Immature natural killer cell (primary cell): ENCODE data around the gene CDH4. TPM values are rescaled to one million over a fixed set of nuclear protein-coding genes. Genes with fewer than 3 reads are reported as not detected.

Source experiments
- DNase-seq, 3 donors: peaks; one replicate each; pipeline ENCODE4 v3.0.0; 2022; ENCODE audit warnings: mixed read lengths in 1 of 3
- H3K27ac Mint-ChIP-seq, 6 donors: one replicate each; pipeline ENCODE4 v1.8.0; 2020; ENCODE audit warnings: mixed read lengths in 6 of 6, mild to moderate bottlenecking in 5 of 6, inconsistent platforms in 4 of 6, moderate library complexity in 3 of 6
- H3K27me3 Mint-ChIP-seq, 3 donors: one replicate each; pipeline ENCODE4 v1.8.0; 2020 to 2021; ENCODE audit warnings: low read depth in 3 of 3, mild to moderate bottlenecking in 3 of 3, mixed read lengths in 3 of 3, moderate library complexity in 3 of 3, inconsistent platforms in 1 of 3
- H3K36me3 Mint-ChIP-seq, 3 donors: one replicate each; pipeline ENCODE4 v1.8.0; 2020; ENCODE audit warnings: mixed read lengths in 3 of 3, inconsistent platforms in 2 of 3, mild to moderate bottlenecking in 2 of 3
- H3K4me1 Mint-ChIP-seq, 2 donors: one replicate each; pipeline ENCODE4 v1.8.0; 2020; ENCODE audit warnings: inconsistent platforms in 2 of 2, mild to moderate bottlenecking in 2 of 2, mixed read lengths in 2 of 2, moderate library complexity in 1 of 2
- H3K4me3 Mint-ChIP-seq, 5 donors: one replicate each; pipeline ENCODE4 v1.8.0; 2020; ENCODE audit warnings: mild to moderate bottlenecking in 5 of 5, mixed read lengths in 5 of 5, inconsistent platforms in 3 of 5, moderate library complexity in 3 of 5
- H3K9me3 Mint-ChIP-seq, 6 donors: one replicate each; pipeline ENCODE4 v1.8.0; 2020; ENCODE audit warnings: mild to moderate bottlenecking in 6 of 6, mixed read lengths in 6 of 6, inconsistent platforms in 4 of 6, moderate library complexity in 3 of 6
- polyA plus RNA-seq, 3 donors: library from polyadenylated mRNA; unstranded; fragments of 300-500 nt; fragmentation: Illumina TruSeq; gene quantifications; one replicate each; pipeline ENCODE4 v1.2.3, GENCODE V29; 2021

Gene CDH4
- polyA plus RNA-seq, 3 donors from 2014 or later, result not detected

DNA sequence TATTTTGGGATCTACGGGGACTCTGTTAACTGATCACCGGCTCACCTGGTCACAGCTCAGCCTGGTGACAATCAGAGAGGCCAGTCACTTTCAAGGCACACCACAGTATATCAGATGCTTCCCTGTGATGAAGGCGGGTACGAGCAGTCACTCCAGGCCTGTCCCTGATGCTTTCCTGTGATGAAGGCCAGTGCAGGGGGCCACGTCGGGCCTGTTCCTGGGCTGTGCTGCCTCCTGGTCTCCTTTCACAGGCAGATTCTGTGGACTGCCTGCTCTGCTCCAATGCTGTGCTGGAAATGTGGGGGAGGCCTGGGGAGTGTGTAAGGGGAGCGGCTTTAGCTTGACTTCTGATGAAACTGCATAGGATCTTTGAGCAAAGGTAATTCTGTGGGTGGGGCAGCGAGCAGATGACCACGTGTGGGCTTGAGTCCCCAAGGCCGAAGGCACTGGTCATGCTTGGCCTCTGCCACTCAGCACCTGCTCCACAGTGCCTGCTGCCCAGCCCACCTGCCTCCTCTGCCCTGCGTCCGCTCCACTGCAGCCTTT is 441.1 kb downstream of the CDH4 start:
- no peak for DNase-seq
- H3K36me3 Mint-ChIP-seq, result no peaks in the 10 kb centered on the region
- H3K27ac Mint-ChIP-seq, result no peak overlapping the region
- no peaks in the 10 kb centered on the region for H3K4me1 Mint-ChIP-seq
- H3K27me3 Mint-ChIP-seq, result peaks cover 0 to 1% (median 1%) of the 10 kb centered on the region in 3 donors
- peaks cover 0 to 6% (median 0%) of the 10 kb centered on the region in 6 donors for H3K9me3 Mint-ChIP-seq
- H3K4me3 Mint-ChIP-seq, result no peak overlapping the region

DNA sequence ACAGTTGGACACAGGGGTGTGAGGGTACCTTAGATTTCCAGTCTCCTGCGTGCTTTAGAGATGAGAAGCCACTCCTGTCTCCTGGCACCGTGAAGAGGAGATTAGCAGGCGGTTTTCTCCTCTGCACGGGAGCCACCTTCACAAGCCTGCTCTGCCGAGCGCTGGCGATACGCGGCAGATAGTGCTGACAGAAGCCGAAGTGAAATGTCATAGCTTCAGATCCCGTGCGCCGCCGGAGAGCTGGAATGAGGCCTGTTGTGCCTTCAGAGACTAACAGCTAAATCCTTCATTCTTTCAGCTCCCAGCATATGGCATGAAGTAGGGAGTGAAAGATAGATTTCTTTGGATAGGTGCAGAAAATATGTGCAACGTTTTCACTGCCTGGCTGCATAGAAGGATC is 442.6 kb downstream of the CDH4 start:
- peaks cover 0 to 4% (median 1%) of the 10 kb centered on the region in 3 donors for H3K27me3 Mint-ChIP-seq
- no peak overlapping the region for H3K27ac Mint-ChIP-seq
- no peak for DNase-seq
- H3K9me3 Mint-ChIP-seq, result peaks cover 0 to 4% (median 0%) of the 10 kb centered on the region in 6 donors
- H3K4me1 Mint-ChIP-seq, result no peaks in the 10 kb centered on the region
- no peaks in the 10 kb centered on the region for H3K36me3 Mint-ChIP-seq
- no peak overlapping the region for H3K4me3 Mint-ChIP-seq

DNA sequence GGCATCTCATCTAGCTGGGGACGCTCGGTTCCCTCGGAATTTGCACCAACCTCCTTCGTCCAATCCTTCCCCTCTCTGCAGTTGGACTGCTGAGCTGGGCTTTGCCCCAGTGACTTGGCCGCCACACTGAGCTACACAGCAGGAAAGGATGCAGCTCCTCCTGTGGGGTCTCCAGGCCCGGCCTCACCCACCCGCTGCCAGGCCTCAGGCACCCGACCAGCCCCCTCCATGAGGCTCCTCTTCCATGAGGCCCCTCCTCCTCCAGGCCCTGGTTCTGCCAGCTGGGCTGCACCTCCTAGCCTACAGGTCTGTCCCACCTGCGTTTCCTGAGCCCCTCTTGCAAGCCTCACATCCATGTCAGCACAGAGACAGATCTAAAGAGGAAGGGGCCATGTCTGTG is 443.7 kb downstream of the CDH4 start:
- H3K4me1 Mint-ChIP-seq, result no peaks in the 10 kb centered on the region
- H3K27ac Mint-ChIP-seq, result no peak overlapping the region
- H3K9me3 Mint-ChIP-seq, result peaks cover 0 to 3% (median 0%) of the 10 kb centered on the region in 6 donors
- H3K27me3 Mint-ChIP-seq, result peaks cover 0 to 4% (median 0%) of the 10 kb centered on the region in 3 donors
- no peaks in the 10 kb centered on the region for H3K36me3 Mint-ChIP-seq
- no peak for DNase-seq
- no peak overlapping the region for H3K4me3 Mint-ChIP-seq

GRCh38 chr20:61696181-61696735 is 444.2 kb downstream of the CDH4 start:
- Mint-ChIP-seq H3K9me3 (peaks cover 0 to 3% (median 0%) of the 10 kb centered on the region in 6 donors), H3K27me3 (peaks cover 0 to 4% (median 0%) of the 10 kb centered on the region in 3 donors), H3K4me3 (no peak overlapping the region), H3K36me3 (no peaks in the 10 kb centered on the region), H3K27ac (no peak overlapping the region), H3K4me1 (no peaks in the 10 kb centered on the region)
- no peak for DNase-seq

DNA sequence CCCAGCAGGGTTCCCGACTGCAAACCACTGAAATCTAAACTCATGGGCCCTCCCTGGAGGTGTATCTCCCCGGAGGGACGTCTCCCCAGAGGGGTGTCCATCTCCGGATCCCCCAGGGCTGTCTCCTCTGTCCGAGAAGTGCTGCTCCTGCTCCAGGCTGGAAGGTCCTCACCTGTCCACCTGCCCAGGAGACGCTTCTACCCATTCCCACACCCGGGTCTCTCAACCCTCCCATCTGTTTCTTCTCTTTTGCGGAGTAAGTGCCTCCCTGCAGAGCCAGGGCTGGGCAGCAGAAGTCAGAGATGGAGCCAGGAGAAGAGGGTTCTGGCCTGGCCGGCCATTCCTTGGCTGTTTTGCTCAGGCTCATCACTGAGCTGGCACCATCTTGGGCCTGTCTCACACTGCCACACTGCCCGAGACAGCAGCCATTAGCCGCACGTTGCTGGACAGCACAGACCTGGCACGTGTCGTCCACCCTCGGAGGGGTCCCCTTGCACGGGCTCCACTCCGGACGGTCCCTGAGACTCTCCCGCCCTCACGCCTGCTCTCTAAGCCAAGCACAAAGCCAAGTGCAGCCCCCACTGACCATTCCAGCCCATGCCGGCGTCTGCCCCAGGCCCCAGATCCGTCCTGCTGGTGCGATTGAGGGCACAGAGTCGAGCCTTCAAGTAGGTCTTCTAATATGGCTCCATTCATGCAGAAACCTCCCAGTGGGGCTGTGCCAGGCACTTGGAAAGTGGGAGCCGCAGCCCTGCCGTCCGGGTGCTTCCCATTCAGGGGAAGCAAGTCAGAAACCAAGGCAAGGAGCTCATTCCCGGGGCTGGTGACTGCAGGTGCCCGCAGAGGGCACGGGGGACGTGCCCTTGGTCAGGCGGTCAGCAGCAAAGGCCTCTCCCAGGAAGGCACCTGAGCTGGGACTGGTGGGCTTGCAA is 445.9 kb downstream of the CDH4 start:
- DNase-seq, result no peak
- H3K36me3 Mint-ChIP-seq, result no peaks in the 10 kb centered on the region
- no peak overlapping the region for H3K27ac Mint-ChIP-seq
- H3K4me3 Mint-ChIP-seq, result no peak overlapping the region
- peaks cover 0 to 4% (median 0%) of the 10 kb centered on the region in 3 donors for H3K27me3 Mint-ChIP-seq
- H3K9me3 Mint-ChIP-seq, result peaks cover 0 to 3% (median 0%) of the 10 kb centered on the region in 6 donors
- no peaks in the 10 kb centered on the region for H3K4me1 Mint-ChIP-seq

DNA sequence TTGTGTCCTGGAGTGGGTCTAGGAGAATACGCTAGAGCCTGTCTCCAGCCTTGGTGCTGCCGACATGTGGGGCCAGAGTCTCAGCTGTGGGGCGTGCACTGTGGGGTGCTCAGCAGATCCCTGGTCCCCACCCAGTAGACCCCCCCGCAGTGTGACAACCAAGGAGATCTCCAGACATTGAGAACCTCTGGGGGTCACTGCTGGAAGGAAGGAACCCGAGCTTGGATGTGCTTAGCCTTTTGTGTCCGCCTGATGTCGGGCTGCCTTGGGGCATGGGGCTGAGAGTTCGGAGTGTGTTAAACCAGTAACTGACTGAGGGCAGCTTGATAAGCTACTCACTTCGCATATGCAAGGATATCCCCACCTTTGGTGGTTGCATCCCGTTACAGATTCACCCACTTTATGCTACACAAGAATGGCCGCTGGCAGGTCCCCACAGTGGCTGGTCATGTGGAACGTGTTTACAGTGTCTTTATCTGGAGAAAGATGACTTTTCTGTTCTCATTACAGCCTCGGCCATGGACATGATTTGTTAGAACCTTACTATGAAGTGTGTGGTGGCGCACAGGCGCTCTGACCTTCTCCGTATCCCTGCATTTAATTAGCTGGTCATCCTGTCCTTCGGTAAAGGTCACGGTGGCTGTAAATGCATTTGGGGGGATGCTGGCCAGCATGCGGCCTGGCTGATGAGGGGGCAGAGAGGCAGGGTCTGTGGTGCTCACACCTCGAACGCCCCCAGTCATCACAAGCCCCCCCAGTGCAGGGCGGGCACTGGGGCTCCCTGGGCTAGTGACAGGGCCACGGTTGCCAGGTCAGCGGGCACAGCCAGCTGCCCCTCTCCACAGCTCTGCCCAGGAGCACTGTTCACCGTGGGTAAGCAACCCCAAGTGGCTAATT is 446.8 kb downstream of the CDH4 start:
- no peaks in the 10 kb centered on the region for H3K36me3 Mint-ChIP-seq
- DNase-seq, result no peak
- H3K27me3 Mint-ChIP-seq, result peaks cover 0 to 4% (median 0%) of the 10 kb centered on the region in 3 donors

DNA sequence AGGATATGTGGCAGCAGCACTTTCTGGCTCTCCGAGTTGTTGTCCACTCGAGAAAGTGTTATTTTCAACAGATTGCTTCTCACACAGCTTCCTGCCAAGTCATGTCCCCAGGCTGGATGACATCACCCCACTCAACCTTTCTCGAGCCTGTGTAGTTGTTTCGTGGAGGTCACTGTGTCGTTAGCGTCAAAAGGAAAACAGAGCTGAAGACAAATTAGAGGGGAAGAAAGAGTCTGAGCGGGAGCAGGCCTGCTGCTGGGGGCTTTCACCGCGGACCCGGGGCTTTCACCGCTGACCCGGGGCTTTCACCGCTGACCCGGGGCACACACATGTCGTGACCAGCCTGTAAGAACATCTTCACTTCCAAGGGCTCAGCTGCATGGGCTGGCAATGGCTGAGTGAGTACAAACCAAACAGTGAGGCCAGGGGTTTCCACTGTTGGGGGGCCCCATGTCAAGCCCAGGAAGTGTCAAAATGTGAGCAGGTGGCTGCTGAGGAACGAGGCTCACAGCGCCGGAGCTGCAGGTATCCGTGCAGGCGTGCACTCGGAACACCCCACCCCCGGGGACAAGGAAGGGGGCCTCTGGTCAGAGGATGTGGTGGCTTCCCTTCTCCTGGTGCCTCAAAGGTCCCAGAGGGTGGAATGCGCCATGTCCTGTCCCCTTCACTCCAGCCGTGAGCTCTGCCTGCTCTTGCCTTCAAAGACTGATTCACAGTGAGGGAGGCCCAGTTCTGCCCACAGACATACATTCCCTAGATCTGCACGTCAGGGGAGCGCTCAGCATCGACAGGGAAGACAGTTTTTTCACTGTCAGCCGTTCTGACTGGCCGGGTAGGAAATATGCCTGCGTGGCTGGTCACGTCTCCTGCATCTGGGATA is 447.7 kb downstream of the CDH4 start:
- Mint-ChIP-seq H3K27ac (no peak overlapping the region), H3K36me3 (no peaks in the 10 kb centered on the region), H3K4me1 (no peaks in the 10 kb centered on the region), H3K9me3 (peaks cover 0 to 3% (median 1%) of the 10 kb centered on the region in 6 donors), H3K27me3 (peaks cover 0 to 4% (median 0%) of the 10 kb centered on the region in 3 donors), H3K4me3 (no peak overlapping the region)
- DNase-seq, result no peak

More for the DNA sequence above, 446.8 kb downstream of the CDH4 start:
- Mint-ChIP-seq H3K9me3 (peaks cover 0 to 3% (median 1%) of the 10 kb centered on the region in 6 donors), H3K27ac (no peak overlapping the region), H3K4me1 (no peaks in the 10 kb centered on the region), H3K4me3 (no peak overlapping the region)

DNA sequence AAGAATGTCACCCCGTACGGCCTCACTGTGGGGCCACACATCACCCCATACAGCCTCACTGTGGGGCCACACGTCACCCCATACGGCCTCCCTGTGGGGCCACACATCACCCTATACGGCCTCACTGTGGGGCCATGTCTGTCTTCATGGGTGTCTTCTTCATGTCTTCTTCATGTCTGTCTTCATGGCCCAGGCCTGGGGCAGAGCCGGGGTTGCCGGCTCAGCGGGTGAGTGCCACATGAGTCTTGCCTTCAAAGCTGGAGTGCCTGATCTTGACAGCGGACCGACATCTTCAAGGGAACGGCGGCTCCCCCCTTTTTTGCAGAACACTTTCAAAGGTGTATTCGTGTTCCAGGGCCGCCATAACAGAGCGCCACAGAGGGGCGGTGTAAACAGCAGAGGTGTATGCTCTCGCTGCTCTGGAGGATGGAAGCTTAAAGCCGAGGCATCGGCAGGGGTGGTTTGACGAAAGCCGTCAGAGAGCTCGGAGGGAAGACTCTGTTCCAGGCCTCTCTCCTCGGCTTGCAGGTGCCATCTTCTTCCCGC is 448.6 kb downstream of the CDH4 start:
- Mint-ChIP-seq H3K9me3 (peaks cover 0 to 3% (median 1%) of the 10 kb centered on the region in 6 donors), H3K4me1 (no peaks in the 10 kb centered on the region), H3K27me3 (peaks cover 0 to 4% (median 0%) of the 10 kb centered on the region in 3 donors), H3K36me3 (no peaks in the 10 kb centered on the region), H3K4me3 (no peak overlapping the region), H3K27ac (no peak overlapping the region)
- DNase-seq, result no peak

DNA sequence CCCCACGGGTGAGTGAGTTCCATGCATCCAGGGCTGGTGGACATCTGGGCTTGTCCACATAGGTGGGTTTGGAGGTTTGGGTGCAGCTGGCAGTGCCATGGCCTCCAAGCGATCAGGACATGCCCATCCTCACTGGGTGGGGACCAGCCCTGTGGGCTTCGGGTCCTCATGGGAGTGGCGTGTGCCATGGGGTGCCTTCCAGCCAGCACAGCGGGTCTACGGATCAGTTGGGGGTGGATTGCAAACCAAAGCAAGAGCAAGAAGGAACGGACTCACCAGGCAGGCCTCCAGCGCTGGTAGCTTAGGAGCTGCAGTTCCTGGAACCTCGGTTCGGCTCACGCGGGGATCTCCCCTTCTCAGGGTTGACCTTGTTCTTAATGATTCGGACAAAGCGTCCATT is 449.3 kb downstream of the CDH4 start:
- no peaks in the 10 kb centered on the region for H3K4me1 Mint-ChIP-seq
- peaks cover 0 to 4% (median 1%) of the 10 kb centered on the region in 6 donors for H3K9me3 Mint-ChIP-seq
- no peak overlapping the region for H3K27ac Mint-ChIP-seq
- H3K36me3 Mint-ChIP-seq, result no peaks in the 10 kb centered on the region
- no peak for DNase-seq
- H3K4me3 Mint-ChIP-seq, result no peak overlapping the region
- peaks cover 0 to 4% (median 0%) of the 10 kb centered on the region in 3 donors for H3K27me3 Mint-ChIP-seq

GRCh38 chr20:61701802-61702201 is 449.7 kb downstream of the CDH4 start:
- Mint-ChIP-seq H3K27me3 (peaks cover 0 to 4% (median 0%) of the 10 kb centered on the region in 3 donors), H3K4me3 (no peak overlapping the region), H3K27ac (no peak overlapping the region), H3K36me3 (no peaks in the 10 kb centered on the region), H3K9me3 (peaks cover 0 to 4% (median 1%) of the 10 kb centered on the region in 6 donors), H3K4me1 (no peaks in the 10 kb centered on the region)
- no peak for DNase-seq

DNA sequence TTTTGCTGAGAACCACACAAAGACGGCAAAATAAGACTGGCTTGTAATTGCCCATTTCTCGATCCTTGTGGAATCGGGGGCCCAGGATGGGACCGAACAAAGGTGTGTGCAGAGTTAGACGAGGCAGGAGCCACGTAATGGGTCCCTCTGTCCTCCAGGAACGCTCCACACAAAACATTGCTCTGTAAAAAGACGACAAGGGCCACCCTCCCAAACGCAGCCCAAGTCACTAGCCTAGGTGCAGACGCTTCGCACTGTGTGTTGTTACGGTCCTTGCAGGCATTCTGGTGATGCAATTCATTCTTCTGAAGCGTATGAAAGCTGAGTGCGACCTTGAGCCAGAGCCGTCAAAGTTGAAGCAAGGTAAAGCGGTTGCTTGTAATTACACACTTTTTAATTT is 450.2 kb downstream of the CDH4 start:
- Mint-ChIP-seq H3K9me3 (peaks cover 0 to 4% (median 0%) of the 10 kb centered on the region in 6 donors), H3K27ac (no peak overlapping the region), H3K36me3 (no peaks in the 10 kb centered on the region), H3K27me3 (peaks cover 0 to 4% (median 0%) of the 10 kb centered on the region in 3 donors), H3K4me3 (no peak overlapping the region), H3K4me1 (no peaks in the 10 kb centered on the region)
- DNase-seq, result no peak

DNA sequence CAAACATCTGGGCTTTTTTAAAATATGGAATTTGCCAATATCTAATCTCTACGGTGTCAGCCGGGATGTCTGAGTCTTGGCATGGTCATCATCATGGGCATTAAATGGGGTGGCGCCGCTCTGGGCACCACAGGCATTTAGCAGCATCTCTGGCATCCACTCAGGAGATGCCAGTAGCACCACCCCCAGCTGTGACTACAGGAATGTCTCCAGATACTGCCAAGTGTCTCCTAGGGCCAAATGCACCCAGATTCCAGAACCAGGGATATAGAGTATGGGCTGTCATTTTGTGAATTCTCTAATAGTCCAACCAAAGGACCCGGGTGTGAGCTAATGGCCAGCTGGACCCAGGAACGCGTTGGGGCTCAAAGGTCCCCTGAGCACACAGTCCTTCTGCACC is 452.6 kb downstream of the CDH4 start:
- no peak overlapping the region for H3K27ac Mint-ChIP-seq
- no peaks in the 10 kb centered on the region for H3K36me3 Mint-ChIP-seq
- H3K4me1 Mint-ChIP-seq, result no peaks in the 10 kb centered on the region
- DNase-seq, result no peak
- H3K4me3 Mint-ChIP-seq, result no peak overlapping the region
- no peaks in the 10 kb centered on the region for H3K27me3 Mint-ChIP-seq
- peaks cover 0 to 4% (median 0%) of the 10 kb centered on the region in 6 donors for H3K9me3 Mint-ChIP-seq
